ENCODE data around the gene C12orf60. TPM values are rescaled to one million over a fixed set of nuclear protein-coding genes. Genes with fewer than 3 reads are reported as not detected.

C12orf60 gene
- total RNA-seq, 1 experiment from 2014 or later: 1.8 TPM

DNA sequence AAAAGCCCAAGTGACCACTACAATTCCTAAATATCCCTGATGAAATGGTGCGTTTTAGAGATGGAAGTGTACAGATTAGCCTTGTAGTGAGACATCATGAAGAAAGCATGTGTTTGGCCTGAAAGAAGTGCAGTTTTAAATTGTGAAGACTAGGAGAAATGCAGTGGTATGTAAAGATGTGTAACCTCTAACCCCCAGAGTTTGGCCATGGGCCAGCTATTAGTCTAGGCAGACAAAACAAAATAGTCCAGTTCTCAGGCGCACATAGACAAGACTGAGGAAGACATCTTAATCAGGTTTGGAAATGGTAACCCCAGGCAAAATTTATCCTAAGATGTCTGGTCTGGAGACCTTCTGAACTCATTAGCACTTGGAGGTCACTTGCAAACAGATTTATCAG lies 23.6 kb upstream of the C12orf60 start:
- peaks cover 23% of the 10 kb centered on the region for H3K4me1 Mint-ChIP-seq
- TF ChIP-seq EMX1 (CRISPR knock-in tag; IDR thresholded peaks at IDR 0.05) (no peak), ELF4 (CRISPR knock-in tag; IDR thresholded peaks at IDR 0.05; ENCODE audit: low read depth) (no peak), ZNF532 (CRISPR knock-in tag; IDR thresholded peaks at IDR 0.05; ENCODE audit: borderline replicate concordance) (no peak), JUN (CRISPR knock-in tag; IDR thresholded peaks at IDR 0.05) (no peak), TP53 (CRISPR knock-in tag; IDR thresholded peaks at IDR 0.05) (no peak)
- TF ChIP-seq, protein P1, sequence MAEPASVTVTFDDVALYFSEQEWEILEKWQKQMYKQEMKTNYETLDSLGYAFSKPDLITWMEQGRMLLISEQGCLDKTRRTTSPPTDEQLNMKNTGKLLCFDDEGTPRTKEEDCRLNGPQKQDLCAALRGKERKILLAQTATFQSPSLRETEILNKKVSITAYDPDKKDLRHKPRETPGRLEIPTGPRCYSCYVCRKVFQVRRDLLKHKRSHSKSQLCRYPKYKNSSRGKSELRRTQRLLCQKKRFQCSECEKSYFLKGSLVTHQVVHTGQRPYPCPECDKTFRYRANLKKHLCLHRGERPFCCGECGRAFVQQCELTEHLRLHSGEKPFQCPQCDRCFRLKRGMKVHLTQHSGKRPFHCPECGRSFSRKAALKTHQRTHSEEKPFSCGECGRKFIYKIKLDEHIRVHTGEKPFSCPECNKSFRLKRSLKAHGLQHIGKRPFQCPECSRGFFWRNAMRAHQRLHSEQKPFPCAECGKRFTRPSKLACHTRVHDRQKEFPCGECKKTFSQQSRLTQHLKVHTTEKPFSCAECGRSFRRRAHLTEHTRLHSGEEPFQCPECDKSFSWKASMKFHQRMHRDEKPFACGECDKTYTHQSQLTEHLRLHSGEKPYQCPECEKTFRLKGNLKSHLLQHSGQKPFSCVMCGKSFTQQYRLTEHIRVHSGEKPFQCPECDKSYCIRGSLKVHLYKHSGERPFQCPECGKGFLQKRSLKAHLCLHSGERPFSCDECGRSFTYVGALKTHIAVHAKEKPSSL (CRISPR knock-in tag; conservative IDR thresholded peaks at IDR 0.05): no peak
- H3K4me3 Mint-ChIP-seq: no peak overlapping the region
- ATAC-seq (no peak), DNase-seq (ENCODE audit: low spot score) (no peak)
- CTCF ChIA-PET: no interaction called here
- no peaks in the 10 kb centered on the region; the same call in 1 of the 2 replicates for H3K27me3 Mint-ChIP-seq (ENCODE audit: low read depth)
- no peaks in the 10 kb centered on the region for H3K9me3 Mint-ChIP-seq
- POLR2A ChIA-PET: no interaction called here
- 0 out of 2 replicates have a peak, but pooled peaks cover under 1% of the 10 kb centered on the region for H3K36me3 Mint-ChIP-seq
- H3K27ac Mint-ChIP-seq: no peak overlapping the region

DNA sequence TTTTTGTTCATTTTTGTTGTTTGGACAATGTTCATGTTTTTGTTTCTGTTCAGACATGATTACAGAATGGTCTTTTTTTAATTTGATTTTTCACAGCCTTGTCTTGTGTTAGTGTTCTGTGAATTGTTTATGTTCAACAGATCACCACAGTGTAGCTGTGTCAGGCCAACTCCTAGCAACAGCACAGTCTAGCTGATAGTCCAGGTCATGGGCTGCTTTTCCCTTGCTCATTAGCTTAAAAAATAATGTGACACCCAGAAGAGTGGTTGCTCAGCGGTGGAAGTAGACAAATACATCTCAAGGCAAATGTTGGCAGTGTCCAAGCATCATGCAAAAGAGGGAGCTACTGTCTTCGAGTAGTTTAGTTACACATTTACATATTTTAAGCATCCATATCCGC lies 22.6 kb upstream of the C12orf60 start:
- POLR2A ChIA-PET: interaction anchor here (0.6 to 1.3 kb wide), 2 partner anchors 23 to 33 kb away, joined by 5 to 6 read pairs; partner anchors contain the start of genes C12orf60 and WBP11
- DNase-seq (ENCODE audit: low spot score) (no peak), ATAC-seq (no peak)
- Mint-ChIP-seq H3K36me3 (peaks cover 7% of the 10 kb centered on the region; the same call in 1 of the 2 replicates), H3K27me3 (ENCODE audit: low read depth) (no peaks in the 10 kb centered on the region; the same call in 1 of the 2 replicates), H3K9me3 (no peaks in the 10 kb centered on the region), H3K27ac (no peak overlapping the region), H3K4me1 (peaks cover 18% of the 10 kb centered on the region), H3K4me3 (no peak overlapping the region)
- CTCF ChIA-PET: no interaction called here
- no peak for TF ChIP-seq NFATC4 (CRISPR knock-in tag; IDR thresholded peaks at IDR 0.05)
- TF ChIP-seq ZNF121 (CRISPR knock-in tag; IDR thresholded peaks at IDR 0.05): no peak

- ATAC-seq (no peak), DNase-seq (ENCODE audit: low spot score) (no peak)
- no peaks in the 10 kb centered on the region for H3K27me3 Mint-ChIP-seq (ENCODE audit: low read depth)
- peaks cover 11% of the 10 kb centered on the region for H3K4me1 Mint-ChIP-seq
- no peak overlapping the region for H3K4me3 Mint-ChIP-seq
- POLR2A ChIA-PET: interaction anchor here (0.9 to 1.3 kb wide), 3 partner anchors 11 to 22 kb away, joined by 3 to 5 read pairs (median 3); partner anchors contain the start of genes C12orf60 and WBP11
- TF ChIP-seq GTF2I (CRISPR knock-in tag; conservative IDR thresholded peaks at IDR 0.05) (no peak), HMGA2 (CRISPR knock-in tag; IDR thresholded peaks at IDR 0.05) (no peak), KAT7 (CRISPR knock-in tag; IDR thresholded peaks at IDR 0.05; ENCODE audit: borderline replicate concordance) (no peak), ZNF121 (CRISPR knock-in tag; IDR thresholded peaks at IDR 0.05) (no peak), GABPB1 (CRISPR knock-in tag; IDR thresholded peaks at IDR 0.05) (no peak)
- TF ChIP-seq, protein P2, sequence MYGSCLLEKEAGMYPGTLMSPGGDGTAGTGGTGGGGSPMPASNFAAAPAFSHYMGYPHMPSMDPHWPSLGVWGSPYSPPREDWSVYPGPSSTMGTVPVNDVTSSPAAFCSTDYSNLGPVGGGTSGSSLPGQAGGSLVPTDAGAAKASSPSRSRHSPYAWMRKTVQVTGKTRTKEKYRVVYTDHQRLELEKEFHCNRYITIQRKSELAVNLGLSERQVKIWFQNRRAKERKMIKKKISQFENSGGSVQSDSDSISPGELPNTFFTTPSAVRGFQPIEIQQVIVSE (CRISPR knock-in tag; IDR thresholded peaks at IDR 0.05; ENCODE audit: borderline replicate concordance): no peak
- no peak overlapping the region for H3K27ac Mint-ChIP-seq
- H3K36me3 Mint-ChIP-seq: peaks cover 12% of the 10 kb centered on the region
- CTCF ChIA-PET: interaction anchor here (0.9 to 1.4 kb wide), 4 partner anchors 13 to 65 kb away, joined by 3 to 4 read pairs (median 4); no protein-coding TSS in a partner anchor
- H3K9me3 Mint-ChIP-seq: no peaks in the 10 kb centered on the region
Measured at GRCh38 chr12:14781563-14781962, 21.9 kb upstream of the C12orf60 start.
